ENCODE results near the gene WDR55.
"Not testable (repeated sequence)": the region's sequence is repeated elsewhere in the genome, so short reads cannot be mapped to it uniquely, and the experiment has no call there.

The WDR55 gene

GRCh38 chr5:140664359-140665119 is at the start of gene WDR55:
Gene WDR55 (plus strand): TSS chr5:140664904. CDS start chr5:140664913, 9 bp downstream.
- DNase-seq, result peak; percentile 90

GRCh38 chr5:140622301-140622700 is 42.4 kb upstream of the WDR55 start:
- DNase-seq, result no peak

GRCh38 chr5:140623061-140623460 is 41.6 kb upstream of the WDR55 start:
- not testable (repeated sequence) for DNase-seq

GRCh38 chr5:140624886-140625285 is 39.8 kb upstream of the WDR55 start:
- not testable (repeated sequence) for DNase-seq

- no peak for DNase-seq
Observed at GRCh38 chr5:140627972-140628371, 36.7 kb upstream of the WDR55 start.

- DNase-seq, result no peak
Observed at GRCh38 chr5:140628711-140629110, 36.0 kb upstream of the WDR55 start.

- DNase-seq, result no peak
Observed at GRCh38 chr5:140630292-140631035, 34.2 kb upstream of the WDR55 start.

- no peak for DNase-seq
Observed at GRCh38 chr5:140631036-140631417, 33.7 kb upstream of the WDR55 start.

- DNase-seq, result no peak
Observed at GRCh38 chr5:140631831-140632365, 32.8 kb upstream of the WDR55 start.

- no peak for DNase-seq
Observed at GRCh38 chr5:140632366-140633020, 32.2 kb upstream of the WDR55 start.

GRCh38 chr5:140633021-140633471 is 31.7 kb upstream of the WDR55 start, which contains the start of gene CD14:
Gene CD14 (minus strand): TSS chr5:140633175. CDS start chr5:140633071, 104 bp downstream.
- no peak for DNase-seq

- DNase-seq, result no peak
Observed at GRCh38 chr5:140633501-140633900, 31.2 kb upstream of the WDR55 start.

- DNase-seq, result no peak
Observed at GRCh38 chr5:140634103-140634502, 30.6 kb upstream of the WDR55 start.

GRCh38 chr5:140635291-140636257 is 29.1 kb upstream of the WDR55 start:
- DNase-seq, result no peak

- no peak for DNase-seq
Observed at GRCh38 chr5:140637371-140638100, 27.2 kb upstream of the WDR55 start.

GRCh38 chr5:140638898-140639147 is 25.9 kb upstream of the WDR55 start:
- not testable (repeated sequence) for DNase-seq

- peak; percentile 85 for DNase-seq
Observed at GRCh38 chr5:140639148-140639981, 25.3 kb upstream of the WDR55 start, which contains the start of gene TMCO6. Gene TMCO6 (plus strand): TSS chr5:140639451. CDS start chr5:140639528, 77 bp downstream.

GRCh38 chr5:140641716-140642115 is 23.0 kb upstream of the WDR55 start:
- DNase-seq, result no peak

GRCh38 chr5:140642718-140643117 is 22.0 kb upstream of the WDR55 start:
- DNase-seq, result no peak

GRCh38 chr5:140647042-140647419 is 17.7 kb upstream of the WDR55 start:
- DNase-seq, result no peak

- DNase-seq, result no peak
Observed at GRCh38 chr5:140658870-140659269, 5.8 kb upstream of the WDR55 start.
